ENCODE data around the gene CXCR3. TPM values are rescaled to one million over a fixed set of nuclear protein-coding genes. Genes with fewer than 3 reads are reported as not detected.

CXCR3 gene
- total RNA-seq, 1 experiment from 2014 or later: 0.89 TPM

- no peak for DNase-seq (ENCODE audit: low spot score)
These were observed 18.9 kb upstream of the CXCR3 start for GRCh38 chrX:71637253-71637618.

- no peak for DNase-seq (ENCODE audit: low spot score)
These were observed 18.3 kb upstream of the CXCR3 start for GRCh38 chrX:71636438-71637252.

- no peak for DNase-seq (ENCODE audit: low spot score)
These were observed 16.1 kb upstream of the CXCR3 start for GRCh38 chrX:71634366-71634765.

GRCh38 chrX:71632923-71633657, 14.8 kb upstream of the CXCR3 start:
- no peak for DNase-seq (ENCODE audit: low spot score)

DNA sequence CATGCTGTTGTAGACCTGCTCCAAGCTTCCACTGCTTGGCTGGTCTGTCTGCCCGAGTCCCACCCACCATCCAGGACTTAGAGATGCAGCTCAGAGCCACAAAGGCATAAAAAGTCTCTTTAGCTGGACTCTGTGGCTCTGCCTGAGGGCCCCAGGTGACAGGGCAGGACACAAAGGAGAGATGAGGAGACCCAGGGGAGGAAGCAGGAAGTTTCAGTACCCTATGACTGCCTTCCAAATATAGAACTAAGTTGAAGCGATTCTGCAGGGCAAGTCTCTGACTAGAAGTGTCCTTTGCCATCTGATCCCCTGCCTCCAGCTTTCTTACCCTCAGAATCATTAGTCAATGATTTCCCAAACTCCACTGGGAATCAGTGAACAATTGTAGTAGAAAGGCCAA, 11.2 kb upstream of the CXCR3 start:
- no peak for DNase-seq (ENCODE audit: low spot score)

DNA sequence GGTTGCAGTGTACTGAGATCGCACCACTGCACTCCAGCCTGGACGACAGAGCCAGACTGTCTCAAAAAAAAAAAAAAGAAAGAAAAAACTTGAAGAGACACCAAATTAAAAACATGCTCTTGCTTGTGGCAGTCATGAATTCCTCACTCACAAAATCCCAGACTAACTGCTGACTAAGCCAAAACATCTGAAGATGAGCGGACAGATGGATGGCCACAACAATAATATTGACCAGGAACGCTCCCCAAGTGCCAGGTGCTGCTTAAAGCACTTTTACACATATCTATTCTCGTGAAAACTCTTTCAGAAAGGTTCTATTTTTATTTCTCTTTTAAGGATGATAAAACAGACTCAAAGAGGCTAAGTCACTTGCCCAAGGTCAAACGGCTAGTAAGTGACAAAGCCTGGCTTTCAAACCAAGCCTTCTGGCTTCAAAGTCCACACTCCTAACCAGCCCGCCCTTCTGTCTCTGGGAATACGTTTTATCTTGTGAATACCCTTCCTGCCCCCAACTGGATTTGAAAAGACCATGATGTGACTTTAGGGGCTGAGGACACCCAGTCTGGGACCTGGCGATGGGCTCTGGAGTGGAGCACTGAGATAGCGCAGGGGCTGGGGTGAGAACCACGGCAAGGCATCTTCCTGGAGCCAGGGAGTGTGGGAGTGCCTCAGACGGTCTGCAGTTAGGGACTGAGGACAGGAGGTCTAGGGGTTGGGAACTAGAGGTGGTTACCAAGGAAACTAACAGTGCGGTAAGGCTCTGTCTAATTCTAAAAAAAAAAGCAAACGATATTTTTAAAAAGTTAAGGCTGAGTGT, 9.5 kb upstream of the CXCR3 start:
- DNase-seq (ENCODE audit: low spot score): no peak

DNA sequence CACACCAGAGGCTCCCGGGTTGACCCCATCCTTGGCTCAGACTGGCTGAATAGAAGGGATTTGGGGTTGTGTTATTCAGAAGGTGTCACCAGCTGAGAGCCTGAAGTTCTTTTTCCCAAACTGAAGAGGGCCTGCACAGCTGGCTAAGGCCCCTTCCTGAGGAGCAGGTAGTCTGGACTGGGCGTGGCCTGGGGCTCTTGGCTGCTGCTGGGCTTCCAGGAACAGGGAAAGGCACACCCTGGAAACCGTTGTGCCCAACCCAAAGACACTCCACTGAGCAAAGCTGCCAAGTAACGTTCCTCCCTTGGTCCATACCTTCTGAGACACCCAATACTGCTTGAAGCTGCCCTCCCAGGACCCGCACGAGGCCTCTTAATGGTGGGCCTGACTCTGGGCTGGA, 8.3 kb upstream of the CXCR3 start:
- DNase-seq (ENCODE audit: low spot score): no peak

- DNase-seq (ENCODE audit: low spot score): no peak
These were observed 7.2 kb upstream of the CXCR3 start for GRCh38 chrX:71625471-71625870.

DNA sequence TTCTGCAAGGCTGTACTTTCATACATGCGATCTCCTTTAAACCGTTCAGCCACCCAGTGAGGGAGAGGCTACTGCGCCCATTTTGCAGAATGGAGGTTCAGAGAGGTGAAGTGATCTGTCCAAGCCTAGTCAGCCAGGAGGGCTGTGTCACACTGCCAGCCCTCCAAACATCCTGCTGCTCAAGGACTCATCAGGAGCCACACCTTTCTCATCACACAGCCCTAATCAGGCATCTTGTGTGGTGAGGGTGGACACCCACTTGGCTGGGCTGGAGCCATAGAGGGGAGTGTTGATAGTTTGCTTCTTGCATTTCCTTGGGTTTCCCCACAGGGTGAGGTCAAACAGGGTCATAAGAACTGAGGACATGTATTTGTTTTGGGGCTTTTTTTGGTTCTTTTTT, 5.4 kb upstream of the CXCR3 start:
- DNase-seq (ENCODE audit: low spot score): no peak

GRCh38 chrX:71622576-71623450, 4.5 kb upstream of the CXCR3 start:
- peak; percentile 84 for DNase-seq (ENCODE audit: low spot score)

DNA sequence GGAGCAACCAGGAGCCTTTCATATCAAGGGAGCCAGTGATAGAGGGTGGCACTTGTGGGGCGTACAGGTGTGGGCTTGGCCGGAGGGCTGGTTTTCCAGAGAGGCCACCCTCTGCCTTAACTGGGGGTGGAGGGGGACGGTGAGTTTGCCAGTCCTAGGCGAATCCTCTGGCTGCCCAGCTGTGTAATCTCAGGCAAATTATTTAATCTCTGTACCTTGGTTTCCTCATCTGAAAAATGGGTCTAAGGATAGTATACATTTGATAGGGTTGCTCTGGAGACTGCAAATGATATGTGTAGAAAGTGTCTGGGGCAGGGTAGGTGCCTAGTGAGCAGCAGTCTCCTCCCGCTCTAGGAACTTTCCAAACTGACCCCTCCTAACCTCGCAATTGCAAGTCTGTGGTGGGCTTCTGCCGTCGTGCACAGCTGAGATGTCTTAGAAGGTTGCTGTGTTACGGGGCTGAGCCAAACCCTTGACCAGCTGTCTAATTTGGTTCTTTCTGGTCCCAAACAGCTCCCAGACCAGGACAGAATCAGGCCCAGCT, 3.8 kb upstream of the CXCR3 start:
- no peak for DNase-seq (ENCODE audit: low spot score)

DNA sequence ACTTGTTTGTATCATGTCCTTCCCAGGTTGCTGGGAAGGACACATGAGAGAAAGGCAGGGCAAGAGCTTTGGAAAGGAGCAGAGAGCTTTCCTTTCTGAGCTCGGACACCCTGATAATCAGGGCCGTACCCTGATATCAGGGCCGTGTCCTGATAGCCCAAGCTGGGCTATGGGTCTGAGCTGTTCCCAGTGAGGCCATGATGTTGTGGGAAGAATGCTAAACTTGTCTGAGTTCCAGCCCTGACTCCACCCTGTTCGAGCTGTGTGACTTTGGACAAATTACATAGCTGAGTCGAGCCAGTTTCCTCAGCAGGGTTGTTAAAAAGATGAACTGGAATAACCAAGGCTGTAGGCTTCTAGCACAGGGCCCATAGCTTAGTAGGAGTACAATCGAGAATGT, 3.3 kb upstream of the CXCR3 start:
- peak; percentile 49 for DNase-seq (ENCODE audit: low spot score)

GRCh38 chrX:71619986-71620385, 1.7 kb upstream of the CXCR3 start:
- no peak for DNase-seq (ENCODE audit: low spot score)

- DNase-seq (ENCODE audit: low spot score): no peak
These were observed 882 bp upstream of the CXCR3 start for GRCh38 chrX:71619193-71619592.

DNA sequence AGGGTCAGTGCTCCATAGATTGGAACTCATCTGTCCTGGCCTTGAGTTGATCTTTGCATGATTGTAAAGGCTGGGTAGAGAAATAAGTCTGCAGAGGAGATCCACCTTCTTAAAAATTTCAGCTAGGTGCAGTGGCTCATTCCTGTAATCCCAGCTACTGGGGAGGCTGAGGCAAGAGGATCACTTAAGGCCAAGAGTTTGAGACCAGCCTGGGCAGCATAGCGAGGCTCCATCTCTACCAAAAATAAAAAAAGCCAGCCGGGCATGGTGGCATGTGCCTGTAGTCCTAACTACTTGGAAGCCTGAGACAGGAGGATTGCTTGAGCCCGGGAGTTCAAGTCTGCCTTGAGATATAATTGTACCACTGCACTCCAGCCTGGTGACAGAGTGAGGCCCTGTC, 476 bp upstream of the CXCR3 start:
- DNase-seq (ENCODE audit: low spot score): no peak

- DNase-seq (ENCODE audit: low spot score): no peak
These were observed 569 bp downstream of the CXCR3 start for GRCh38 chrX:71617742-71618141.

- DNase-seq (ENCODE audit: low spot score): peak; percentile 75
These were observed 1.4 kb downstream of the CXCR3 start for GRCh38 chrX:71616672-71617529.

- DNase-seq (ENCODE audit: low spot score): no peak
These were observed 2.4 kb downstream of the CXCR3 start for GRCh38 chrX:71615954-71616353.

- DNase-seq (ENCODE audit: low spot score): no peak
These were observed 3.3 kb downstream of the CXCR3 start for GRCh38 chrX:71615056-71615455.

- DNase-seq (ENCODE audit: low spot score): no peak
These were observed 6.1 kb downstream of the CXCR3 start for GRCh38 chrX:71612256-71612655.
